CD14-positive monocyte (primary cell): Measurements from ENCODE around the gene CDH18. TPM values are rescaled to one million over a fixed set of nuclear protein-coding genes. Genes with fewer than 3 reads are reported as not detected.

Source experiments
- DNase-seq, 3 donors: peaks; one replicate each; pipeline ENCODE4 v3.0.0-alpha.2; 2011 to 2022
- H2AFZ ChIP-seq: 2 replicates; pipeline ENCODE4 v1.6.0; 2012; ENCODE audit warnings: mild to moderate bottlenecking, low read depth, low read length, inconsistent platforms; ENCODE audit not compliant: insufficient read depth, poor library complexity, severe bottlenecking
- H3K27ac ChIP-seq, 2 donors: 1 replicate in 1 of 2; 2 replicates in 1 of 2; pipeline ENCODE4 v1.5.1; 2012 to 2013; ENCODE audit warnings: low read length in 2 of 2, control low read depth in 1 of 2, inconsistent platforms in 1 of 2, low read depth in 1 of 2, mild to moderate bottlenecking in 1 of 2
- H3K27me3 ChIP-seq, 2 donors: one replicate each; pipeline versions ENCODE4 v1.6.0 to v1.6.1; 2011 to 2013; ENCODE audit warnings: low read length in 2 of 2; ENCODE audit not compliant: control insufficient read depth in 2 of 2, insufficient read depth in 2 of 2
- H3K36me3 ChIP-seq, 2 donors: replicated peaks in 1 of 2; 1 replicate in 1 of 2; 2 replicates in 1 of 2; pipeline versions ENCODE4 v1.5.1 to v1.6.1; 2012 to 2013; ENCODE audit warnings: low read length in 2 of 2, control low read depth in 1 of 2, inconsistent platforms in 1 of 2, mild to moderate bottlenecking in 1 of 2; ENCODE audit not compliant: insufficient read depth in 2 of 2, control insufficient read depth in 1 of 2
- H3K4me1 ChIP-seq, 2 donors: 1 replicate in 1 of 2; 2 replicates in 1 of 2; pipeline versions ENCODE4 v1.5.1 to v1.6.1; 2012 to 2013; ENCODE audit warnings: low read length in 2 of 2, control low read depth in 1 of 2, inconsistent platforms in 1 of 2, mild to moderate bottlenecking in 1 of 2, moderate library complexity in 1 of 2; ENCODE audit not compliant: insufficient read depth in 2 of 2, control insufficient read depth in 1 of 2
- H3K4me2 ChIP-seq: replicated peaks from 2 replicates; pipeline ENCODE3; 2012; ENCODE audit warnings: low read length, moderate library complexity, mild to moderate bottlenecking; ENCODE audit not compliant: poor library complexity, severe bottlenecking; ENCODE audit errors: extremely low read depth
- H3K4me3 ChIP-seq, 3 experiments: fragments of 200-600 bp in 1 of 3; sonication (generic) in 1 of 3; replicated peaks in 1 of 3; 1 replicate in 2 of 3; 2 replicates in 1 of 3; pipeline ENCODE4 v1.5.1; 2011 to 2013; ENCODE audit warnings: low read length in 3 of 3, mild to moderate bottlenecking in 3 of 3, control low read depth in 2 of 3, low read depth in 2 of 3, inconsistent platforms in 1 of 3, moderate library complexity in 1 of 3
- H3K79me2 ChIP-seq: 2 replicates; pipeline ENCODE4 v1.6.0; 2012; ENCODE audit warnings: mild to moderate bottlenecking, control low read depth, inconsistent platforms, low read length, moderate library complexity; ENCODE audit not compliant: insufficient read depth
- H3K9ac ChIP-seq: 2 replicates; pipeline ENCODE4 v1.6.0; 2017; ENCODE audit warnings: low read length, mild to moderate bottlenecking; ENCODE audit not compliant: insufficient read depth, poor library complexity, severe bottlenecking
- H3K9me3 ChIP-seq, 2 donors: replicated peaks in 1 of 2; 1 replicate in 1 of 2; 2 replicates in 1 of 2; pipeline versions ENCODE4 v1.5.1 to v1.6.1; 2012 to 2013; ENCODE audit warnings: low read length in 2 of 2, control low read depth in 1 of 2; ENCODE audit not compliant: control insufficient read depth in 1 of 2, insufficient read depth in 1 of 2
- H4K20me1 ChIP-seq: 2 replicates; pipeline ENCODE4 v1.6.0; 2012; ENCODE audit warnings: mild to moderate bottlenecking, low read length, control low read depth, moderate library complexity; ENCODE audit not compliant: insufficient read depth
- H3K27ac Mint-ChIP-seq, 7 donors: one replicate each; pipeline ENCODE4 v1.8.0; 2020; ENCODE audit warnings: mild to moderate bottlenecking in 7 of 7, mixed read lengths in 7 of 7, moderate library complexity in 6 of 7, inconsistent platforms in 2 of 7
- H3K27me3 Mint-ChIP-seq, 3 donors: one replicate each; pipeline ENCODE4 v1.8.0; 2021 to 2022; ENCODE audit warnings: low read depth in 3 of 3, mild to moderate bottlenecking in 3 of 3, mixed read lengths in 3 of 3, moderate library complexity in 3 of 3, inconsistent platforms in 1 of 3
- H3K36me3 Mint-ChIP-seq, 2 donors: one replicate each; pipeline ENCODE4 v1.8.0; 2020; ENCODE audit warnings: mixed read lengths in 2 of 2, inconsistent platforms in 1 of 2, mild to moderate bottlenecking in 1 of 2
- H3K4me1 Mint-ChIP-seq: one replicate; pipeline ENCODE4 v1.8.0; 2020; ENCODE audit warnings: mild to moderate bottlenecking, mixed read lengths
- H3K4me3 Mint-ChIP-seq, 2 donors: one replicate each; pipeline ENCODE4 v1.8.0; 2020; ENCODE audit warnings: mild to moderate bottlenecking in 2 of 2, mixed read lengths in 2 of 2, moderate library complexity in 1 of 2
- H3K9me3 Mint-ChIP-seq, 7 donors: one replicate each; pipeline ENCODE4 v1.8.0; 2020 to 2022; ENCODE audit warnings: mixed read lengths in 7 of 7, mild to moderate bottlenecking in 6 of 7, moderate library complexity in 6 of 7, inconsistent platforms in 2 of 7
- CTCF ChIP-seq: fragments of 200-600 bp; IDR thresholded peaks from one replicate; pipeline ENCODE4 v1.8.0; 2022; ENCODE audit warnings: antibody characterized with exemption, mild to moderate bottlenecking
- WGBS: methylation state at CpG from one replicate; pipeline ENCODE4 v1.1.5; 2013; ENCODE audit warnings: missing lambda C conversion rate; ENCODE audit not compliant: insufficient coverage; 5-methylcytosine and 5-hydroxymethylcytosine counted together
- intact Hi-C, 2 donors: fragments of 100-400 bp; cut with micrococcal nuclease; formaldehyde crosslinking; loops; one replicate each; pipeline versions ENCODE4 v1.15.0 to v1.15.1; 2023
- polyA plus RNA-seq, 3 donors: library from polyadenylated mRNA; depleted of rRNA in 1 of 3; unstranded in 2 of 3; stranded (reverse) in 1 of 3; fragments of 300-500 nt in 2 of 3; fragments of >200 nt in 1 of 3; fragmentation: Illumina TruSeq in 2 of 3; gene quantifications; 1 replicate in 2 of 3; 2 replicates in 1 of 3; pipeline ENCODE4 v1.2.3, GENCODE V29; 2012 to 2021

Gene CDH18
- polyA plus RNA-seq, 3 donors = not detected

- intact Hi-C loops = no loop called here
- no peak overlapping the region for H2AFZ ChIP-seq
- no peak for TF ChIP-seq CTCF
Observed at GRCh38 chr5:19771174-19771835, 216.7 kb downstream of the CDH18 start.

GRCh38 chr5:19770396-19770795 is 217.6 kb downstream of the CDH18 start:
- intact Hi-C loops = no loop called here
- H3K27ac Mint-ChIP-seq = no peak overlapping the region
- H4K20me1 ChIP-seq = no peaks in the 10 kb centered on the region
- no peak overlapping the region for H3K4me3 ChIP-seq
- peaks cover 0 to 10% (median 0%) of the 10 kb centered on the region in 7 donors for H3K9me3 Mint-ChIP-seq
- H3K36me3 Mint-ChIP-seq = no peaks in the 10 kb centered on the region
- peaks cover 0 to 2% of the 10 kb centered on the region in 2 donors for H3K9me3 ChIP-seq
- no peaks in the 10 kb centered on the region for H3K36me3 ChIP-seq
- no peaks in the 10 kb centered on the region for H3K79me2 ChIP-seq
- H3K27me3 Mint-ChIP-seq = no peaks in the 10 kb centered on the region
- H3K4me3 Mint-ChIP-seq = no peak overlapping the region
- H3K4me1 ChIP-seq = no peaks in the 10 kb centered on the region
- H3K27me3 ChIP-seq = no peaks in the 10 kb centered on the region
- no peak overlapping the region for H3K4me2 ChIP-seq
- H2AFZ ChIP-seq = no peak overlapping the region
- no peak for TF ChIP-seq CTCF
- no peaks in the 10 kb centered on the region for H3K4me1 Mint-ChIP-seq
- H3K27ac ChIP-seq = no peak overlapping the region
- no peak overlapping the region for H3K9ac ChIP-seq
- DNase-seq = no peak

More at GRCh38 chr5:19771174-19771835, 216.7 kb downstream of the CDH18 start:
- Mint-ChIP-seq H3K27me3 (no peaks in the 10 kb centered on the region), H3K9me3 (peaks cover 0 to 14% (median 0%) of the 10 kb centered on the region in 7 donors), H3K27ac (no peak overlapping the region), H3K36me3 (no peaks in the 10 kb centered on the region), H3K4me3 (no peak overlapping the region), H3K4me1 (no peaks in the 10 kb centered on the region)
- no peak for DNase-seq
- Histone ChIP-seq H3K27ac (no peak overlapping the region), H3K27me3 (no peaks in the 10 kb centered on the region), H3K4me3 (no peak overlapping the region), H4K20me1 (no peaks in the 10 kb centered on the region), H3K4me1 (no peaks in the 10 kb centered on the region), H3K9ac (no peak overlapping the region), H3K36me3 (no peaks in the 10 kb centered on the region), H3K79me2 (no peaks in the 10 kb centered on the region), H3K9me3 (peaks cover 0 to 4% of the 10 kb centered on the region in 2 donors), H3K4me2 (no peak overlapping the region)
- WGBS = 53% methylated on average over 2 of the region's 6 CpGs
